Endothelial cell of umbilical vein (primary cell): Measurements from ENCODE around the gene TXNL4A. TPM values are rescaled to one million over a fixed set of nuclear protein-coding genes. Genes with fewer than 3 reads are reported as not detected.
"Not testable (repeated sequence)": the region's sequence is repeated elsewhere in the genome, so short reads cannot be mapped to it uniquely, and the experiment has no call there.

Source experiments
- BruUV-seq: library from RNA; stranded (reverse); fragments of 400-500 nt; replicated peaks from 2 replicates; lab custom pipeline; 2021; lab: Mats Ljungman, UMichigan
- CTCF ChIA-PET: fragments of 300-600, 350-600 bp; sonication (Branson Sonifier 250); formaldehyde crosslinking; loops from one replicate; lab custom pipeline; 2021; ENCODE audit warnings: antibody characterized with exemption, inconsistent platforms; lab: Charles Lee
- POLR2A ChIA-PET: fragments of 300-600, 350-600 bp; sonication (Branson Sonifier 250); formaldehyde crosslinking; loops from one replicate; lab custom pipeline; 2021; ENCODE audit warnings: antibody characterized with exemption, inconsistent platforms; lab: Charles Lee
- DNase-seq: peaks from one replicate; pipeline ENCODE4 v3.0.0-alpha.2; 2011; ENCODE audit warnings: low read depth, low spot score
- FAIRE-seq: peaks from 2 replicates; lab custom pipeline; 2011; peaks lifted over from hg19 to GRCh38; lab: Jason Lieb, UNC
- H2AFZ ChIP-seq: 2 replicates; pipeline ENCODE4 v1.6.0; 2012; ENCODE audit warnings: low read depth, low read length, control low read depth, inconsistent platforms
- H3K27ac ChIP-seq: 2 replicates; pipeline ENCODE4 v1.5.1; 2011; ENCODE audit warnings: low read depth, mild to moderate bottlenecking, control low read depth, low read length, moderate library complexity; ENCODE audit not compliant: insufficient read depth
- H3K27me3 ChIP-seq, 2 experiments: 2 replicates each; pipeline versions ENCODE4 v1.6.0 to v1.6.1; 2011; ENCODE audit warnings: low read length in 2 of 2, mixed read lengths in 1 of 2; ENCODE audit not compliant: control insufficient read depth in 2 of 2, insufficient read depth in 2 of 2
- H3K36me3 ChIP-seq, 2 experiments: 2 replicates in 1 of 2; 3 replicates in 1 of 2; pipeline ENCODE4 v1.5.1; 2011; ENCODE audit warnings: low read length in 2 of 2, mild to moderate bottlenecking in 1 of 2, moderate library complexity in 1 of 2; ENCODE audit not compliant: control insufficient read depth in 2 of 2, insufficient read depth in 2 of 2; ENCODE audit errors: extremely low read depth in 1 of 2
- H3K4me1 ChIP-seq: 3 replicates; pipeline ENCODE4 v1.5.1; 2011; ENCODE audit warnings: mild to moderate bottlenecking, low read length; ENCODE audit not compliant: control insufficient read depth, insufficient read depth; ENCODE audit errors: extremely low read depth
- H3K4me2 ChIP-seq: 2 replicates; pipeline ENCODE4 v1.6.1; 2011; ENCODE audit warnings: low read length, control low read depth, mixed read lengths; ENCODE audit not compliant: insufficient read depth
- H3K4me3 ChIP-seq, 3 experiments: fragments of 200-600 bp in 1 of 3; sonication (generic), shearing (Covaris generic) in 1 of 3; replicated peaks in 1 of 3; 2 replicates each; pipeline ENCODE4 v1.5.1; 2011 to 2016; ENCODE audit warnings: control low read depth in 3 of 3, low read length in 3 of 3, mild to moderate bottlenecking in 2 of 3, inconsistent platforms in 1 of 3, low read depth in 1 of 3, moderate library complexity in 1 of 3; ENCODE audit not compliant: insufficient read depth in 1 of 3
- H3K79me2 ChIP-seq: 2 replicates; pipeline ENCODE4 v1.6.0; 2012; ENCODE audit warnings: low read length, inconsistent platforms; ENCODE audit not compliant: control insufficient read depth, insufficient read depth
- H3K9ac ChIP-seq: replicated peaks from 2 replicates; pipeline ENCODE3; 2011; ENCODE audit warnings: low read length, control low read depth; ENCODE audit not compliant: insufficient read depth; ENCODE audit errors: extremely low read depth
- H3K9me1 ChIP-seq: replicated peaks from 3 replicates; pipeline ENCODE4 v1.6.0; 2011; ENCODE audit warnings: mild to moderate bottlenecking, low read length; ENCODE audit not compliant: control insufficient read depth, insufficient read depth; ENCODE audit errors: extremely low read depth
- H3K9me3 ChIP-seq: replicated peaks from 2 replicates; pipeline ENCODE4 v1.5.1; 2012; ENCODE audit warnings: low read length, inconsistent platforms; ENCODE audit not compliant: control insufficient read depth, insufficient read depth
- H4K20me1 ChIP-seq: replicated peaks from 2 replicates; pipeline ENCODE3; 2011; ENCODE audit warnings: mild to moderate bottlenecking, low read length; ENCODE audit not compliant: control insufficient read depth, insufficient read depth; ENCODE audit errors: extremely low read depth
- EZH2 ChIP-seq: IDR thresholded peaks from 2 replicates; pipeline ENCODE4 v1.6.1; 2012; ENCODE audit warnings: borderline replicate concordance, low read depth, mild to moderate bottlenecking, moderate library complexity, low read length, inconsistent platforms; ENCODE audit not compliant: severe bottlenecking
- JUN ChIP-seq: IDR thresholded peaks from 2 replicates; pipeline ENCODE4 v1.6.1; 2011; ENCODE audit warnings: borderline replicate concordance, low read depth; ENCODE audit not compliant: insufficient read length, insufficient read depth
- POLR2A ChIP-seq: IDR thresholded peaks from 2 replicates; pipeline ENCODE4 v1.6.1; 2012; ENCODE audit warnings: low read depth, mild to moderate bottlenecking, control low read depth, low read length
- dilution Hi-C: fragments of 300-500 bp; cut with MboI; formaldehyde crosslinking; loops from one replicate; pipeline ENCODE4 v1.15.0; 2019; ENCODE audit warnings: low sequenced_read_pairs; ENCODE audit not compliant: extremely low pct_ligation_motif_present
- intact Hi-C: fragments of 100-400 bp; cut with micrococcal nuclease; formaldehyde crosslinking; loops from one replicate; pipeline ENCODE4 v1.10.0; 2022
- polyA plus RNA-seq, 4 experiments: library from polyadenylated mRNA; depleted of rRNA in 3 of 4; stranded (reverse) in 3 of 4; unstranded in 1 of 4; fragments of >200 nt; gene quantifications; 2 replicates each; pipeline versions ENCODE4 v1.2.1 to v1.2.3, GENCODE V29; 2011 to 2012; ENCODE audit warnings: missing spikeins in 1 of 4
- total RNA-seq: library from RNA; stranded (reverse); gene quantifications from 2 replicates; pipeline ENCODE4 v1.2.3, GENCODE V29; 2021

Gene TXNL4A
- total and polyA plus RNA-seq, 2 donors (not counting 3 experiments of a cell fraction or from before 2014, with no cell fraction given), result 148 to 172 TPM

DNA sequence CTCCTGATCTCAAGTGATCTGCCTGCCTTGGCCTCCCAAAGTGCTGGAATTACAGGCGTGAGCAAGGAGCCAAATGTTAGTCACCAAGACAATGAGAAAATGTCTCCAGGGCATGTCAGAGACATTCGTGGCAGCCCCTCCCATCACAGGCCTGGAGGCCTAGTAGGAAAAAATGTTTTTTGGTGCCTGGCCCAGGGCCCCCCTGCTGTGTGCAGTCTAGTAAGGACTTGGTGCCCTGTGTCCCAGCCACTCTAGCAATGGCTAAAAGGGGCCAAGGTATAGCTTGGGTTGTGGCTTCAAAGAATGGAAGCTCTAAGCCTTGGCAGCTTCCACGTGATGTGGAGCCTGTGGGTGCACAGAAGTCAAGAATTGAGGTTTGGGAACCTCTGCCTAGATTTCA is 12.5 kb upstream of the TXNL4A start:
- no peaks in the 10 kb centered on the region for H4K20me1 ChIP-seq
- no peak overlapping the region for H3K4me2 ChIP-seq
- H3K9me3 ChIP-seq, result no peaks in the 10 kb centered on the region
- intact Hi-C loops (no loop called here), dilution Hi-C loops (no loop called here)
- ChIA-PET POLR2A (no interaction called here), CTCF (no interaction called here)
- H3K4me1 ChIP-seq, result no peaks in the 10 kb centered on the region
- H2AFZ ChIP-seq, result no peak overlapping the region
- no peaks in the 10 kb centered on the region for H3K27me3 ChIP-seq
- no peaks in the 10 kb centered on the region for H3K36me3 ChIP-seq
- no TSS peak for BruUV-seq
- TF ChIP-seq JUN (no peak), EZH2 (no peak), POLR2A (no peak)
- DNase-seq, result no peak
- no peak overlapping the region for H3K9ac ChIP-seq
- no peak for FAIRE-seq
- H3K27ac ChIP-seq, result no peak overlapping the region
- no peak overlapping the region for H3K4me3 ChIP-seq
- H3K9me1 ChIP-seq, result no peaks in the 10 kb centered on the region
- H3K79me2 ChIP-seq, result no peaks in the 10 kb centered on the region

DNA sequence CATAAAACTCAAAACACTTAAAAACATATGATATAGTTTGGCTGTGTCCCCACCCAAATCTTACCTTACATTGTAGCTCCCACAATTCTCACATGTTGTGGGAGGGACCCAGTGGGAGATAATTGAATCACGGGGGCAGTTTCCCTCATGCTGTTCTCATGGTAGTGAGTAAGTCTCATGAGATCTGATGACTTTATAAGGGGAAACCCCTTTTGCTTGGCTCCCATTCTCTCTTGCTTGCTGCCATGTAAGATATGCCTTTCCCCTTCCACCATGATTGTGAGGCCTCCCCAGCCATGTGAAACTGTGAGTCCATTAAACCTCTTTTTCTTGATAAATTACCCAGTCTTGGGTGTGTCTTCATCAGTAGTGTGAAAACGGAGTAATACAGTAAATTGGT is 11.3 kb upstream of the TXNL4A start:
- H2AFZ ChIP-seq, BruUV-seq, FAIRE-seq, H3K4me1 ChIP-seq, dilution Hi-C loops, H3K36me3 ChIP-seq, H3K4me2 ChIP-seq, DNase-seq, H3K27ac ChIP-seq, H3K9me1 ChIP-seq, H3K9me3 ChIP-seq, H3K4me3 ChIP-seq, H4K20me1 ChIP-seq, H3K27me3 ChIP-seq, POLR2A ChIA-PET, H3K79me2 ChIP-seq, intact Hi-C loops, CTCF ChIA-PET, H3K9ac ChIP-seq: not testable (repeated sequence)
